GM18505 (cell line): ENCODE measurements around the gene HIGD1A.

ENCODE experiments used
- ATAC-seq: cut with Tn5 transposase; IDR thresholded peaks from one replicate; pipeline ENCODE4 v1.9.1; 2021; ENCODE audit not compliant: unreplicated experiment
- POLR2A ChIP-seq: IDR thresholded peaks from 4 replicates; pipeline ENCODE4 v1.6.1; 2011; ENCODE audit warnings: borderline replicate concordance; ENCODE audit not compliant: insufficient read depth, insufficient read length; ENCODE audit errors: extremely low read depth

HIGD1A gene

GRCh38 chr3:42736531-42736930 is 67.8 kb downstream of the HIGD1A start:
- no peak for TF ChIP-seq POLR2A
- no peak for ATAC-seq

GRCh38 chr3:42736081-42736480 is 68.2 kb downstream of the HIGD1A start:
- ATAC-seq: no peak

GRCh38 chr3:42735615-42736014 is 68.7 kb downstream of the HIGD1A start:
- TF ChIP-seq POLR2A: no peak
- no peak for ATAC-seq

More at GRCh38 chr3:42736081-42736480, 68.2 kb downstream of the HIGD1A start:
- no peak for TF ChIP-seq POLR2A

DNA sequence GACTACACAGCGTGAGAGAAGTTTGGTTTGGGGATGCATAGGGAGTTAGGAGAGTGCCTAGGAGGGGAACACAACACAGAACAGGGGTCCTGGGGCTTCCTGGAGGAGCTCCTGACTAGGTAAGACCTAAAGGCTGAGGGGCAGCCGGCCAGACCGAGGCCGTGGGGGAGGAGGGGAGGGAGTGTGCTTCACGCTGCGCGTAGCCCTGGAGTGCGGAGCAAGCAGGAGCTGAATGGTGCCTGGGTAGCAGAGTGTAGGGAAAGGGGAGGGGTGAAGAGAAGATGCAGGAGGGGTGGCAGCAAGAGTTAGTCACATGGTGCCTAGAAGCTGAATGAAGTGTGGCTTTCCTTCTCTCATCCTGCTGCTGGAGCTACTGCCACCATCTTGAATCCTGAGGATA is 69.3 kb downstream of the HIGD1A start:
- ATAC-seq: no peak
- TF ChIP-seq POLR2A: no peak

- no peak for TF ChIP-seq POLR2A
- no peak for ATAC-seq
Measured at GRCh38 chr3:42734263-42734860, 69.9 kb downstream of the HIGD1A start.

DNA sequence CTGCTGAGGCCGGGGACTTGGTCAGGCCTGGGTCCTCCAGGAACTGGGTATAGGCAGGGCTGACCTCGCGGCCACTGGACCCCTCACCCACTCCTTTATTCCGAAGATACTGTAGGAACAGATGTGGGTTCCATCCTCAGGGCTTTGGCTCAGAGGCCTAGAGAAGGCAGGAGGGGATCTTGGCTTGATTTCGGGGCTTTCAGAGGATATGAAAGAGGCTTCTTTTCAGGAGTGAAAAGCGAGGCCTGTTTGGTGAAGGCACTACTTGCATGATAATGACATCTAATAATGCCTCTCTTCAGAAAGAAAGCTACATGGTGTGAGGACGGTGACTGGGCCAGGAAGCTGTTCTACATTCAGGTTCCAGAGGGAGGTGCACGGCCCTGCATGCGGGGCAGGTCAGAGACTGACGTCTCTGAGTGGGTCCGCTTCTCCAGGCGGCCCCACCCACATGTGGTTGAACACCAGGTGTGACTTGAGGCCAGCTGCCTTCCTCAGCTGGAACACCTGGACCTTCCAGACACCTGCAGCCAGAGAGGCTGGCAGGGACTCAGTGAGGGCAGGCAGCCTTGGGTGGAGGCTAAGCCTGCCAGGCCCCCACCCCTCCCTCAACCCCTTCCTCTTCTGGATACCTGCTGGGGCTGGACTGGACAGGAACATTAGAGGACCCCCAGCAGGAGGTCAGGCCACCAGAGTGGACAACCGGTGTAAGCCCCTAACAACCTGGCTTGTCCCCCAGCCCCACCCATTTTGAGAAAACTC is 70.6 kb downstream of the HIGD1A start:
- no peak for ATAC-seq
- no peak for TF ChIP-seq POLR2A
